Adrenal gland (tissue), 12 donors: Measurements from ENCODE around the gene BRINP2. TPM values are rescaled to one million over a fixed set of nuclear protein-coding genes. Genes with fewer than 3 reads are reported as not detected.

Experiments
- DNase-seq, 7 donors: peaks; one replicate each; pipeline ENCODE4 v3.0.0-alpha.2; 2019 to 2020
- H3K27ac ChIP-seq, 5 donors: fragments of 200-600 bp; sonication (generic) in 4 of 5; 1 replicate in 3 of 5; 2 replicates in 2 of 5; pipeline versions ENCODE4 v1.5.1 to v1.8.0; 2016 to 2020; ENCODE audit warnings: mild to moderate bottlenecking in 1 of 5
- H3K27me3 ChIP-seq: fragments of 200-600 bp; 2 replicates; pipeline ENCODE4 v1.8.0; 2021
- H3K36me3 ChIP-seq, 2 donors: fragments of 200-600 bp; replicated peaks in 1 of 2; 1 replicate in 1 of 2; 2 replicates in 1 of 2; pipeline versions ENCODE4 v1.5.1 to v1.8.0; 2018 to 2022
- H3K4me1 ChIP-seq, 2 donors: fragments of 200-600 bp; replicated peaks in 1 of 2; 1 replicate in 1 of 2; 2 replicates in 1 of 2; pipeline versions ENCODE4 v1.5.1 to v1.8.0; 2018 to 2021
- H3K4me3 ChIP-seq, 4 donors: fragments of 200-600 bp; sonication (generic) in 3 of 4; one replicate each; pipeline ENCODE4 v1.5.1; 2016 to 2018
- H3K9me3 ChIP-seq, 3 donors: fragments of 200-600 bp; sonication (generic) in 1 of 3; replicated peaks in 1 of 3; 1 replicate in 2 of 3; 2 replicates in 1 of 3; pipeline versions ENCODE4 v1.5.1 to v1.8.0; 2016 to 2021
- POLR2A ChIP-seq, 2 donors: fragments of 450-650 bp; IDR thresholded peaks; one replicate each; pipeline ENCODE4 v1.6.1; 2017; ENCODE audit warnings: antibody characterized with exemption in 2 of 2, mild to moderate bottlenecking in 2 of 2, moderate library complexity in 1 of 2
- WGBS, 4 donors: extraction: QIAGEN DNeasy Blood & Tissue Kit in 2 of 4; methylation state at CpG; one replicate each; pipeline versions ENCODE4 v1.1.5 to v1.1.7; 2013 to 2017; 5-methylcytosine and 5-hydroxymethylcytosine counted together
- intact Hi-C, 2 donors: fragments of 100-400 bp; cut with DNase I; formaldehyde crosslinking; loops; one replicate each; pipeline versions ENCODE4 v1.14.1 to v1.15.0; 2022 to 2023
- polyA plus RNA-seq, 3 donors: library from polyadenylated mRNA; stranded (reverse); fragments of 200-250 nt in 2 of 3; fragments of 350-450 nt in 1 of 3; fragmentation: Illumina TruSeq in 1 of 3; extraction: RNeasy Lipid Tissue Mini Kit (QIAGEN cat#74804) in 1 of 3; gene quantifications; one replicate each; pipeline ENCODE4 v1.2.3, GENCODE V29; 2013 to 2014
- total RNA-seq, 9 donors: library from RNA; depleted of rRNA in 4 of 9; stranded (reverse); fragments of >200 nt in 4 of 9; fragments of 120-200 nt in 1 of 9; fragmentation: NEBNext Ultra II Directional in 1 of 9; extraction: Animal tissue kit (Norgen Biotek cat#: 25700) in 1 of 9; gene quantifications; one replicate each; pipeline versions ENCODE4 v1.1.0 to v1.2.4, GENCODE V29; 2013 to 2023
- TF ChIP-seq, protein P1 (sequence below), 6 experiments: fragments of 450-650 bp in 4 of 6; fragments of 200-600 bp in 2 of 6; sonication (generic) in 1 of 6; IDR thresholded peaks; 1 replicate in 5 of 6; 2 replicates in 1 of 6; pipeline versions ENCODE4 v1.5.1 to v1.8.0; 2016 to 2021; ENCODE audit warnings: antibody characterized with exemption in 6 of 6, mild to moderate bottlenecking in 2 of 6, moderate library complexity in 1 of 6
- donor health status: healthy with polysubstance abuse.
- donor health status: Bipolar disorder and iron deficiency.
- donor health status: DM: yes; HTN: yes; CAD: no.
- donor health status: DM: no; HTN: no; CAD: no.
- donor health status: DM: no; HTN: no; CAD: no.
- donor health status: DM: yes; HTN: yes; CAD: no.

BRINP2 gene
- total and polyA plus RNA-seq, 12 donors = 5.6 to 28.2 (median 16.5) TPM

DNA sequence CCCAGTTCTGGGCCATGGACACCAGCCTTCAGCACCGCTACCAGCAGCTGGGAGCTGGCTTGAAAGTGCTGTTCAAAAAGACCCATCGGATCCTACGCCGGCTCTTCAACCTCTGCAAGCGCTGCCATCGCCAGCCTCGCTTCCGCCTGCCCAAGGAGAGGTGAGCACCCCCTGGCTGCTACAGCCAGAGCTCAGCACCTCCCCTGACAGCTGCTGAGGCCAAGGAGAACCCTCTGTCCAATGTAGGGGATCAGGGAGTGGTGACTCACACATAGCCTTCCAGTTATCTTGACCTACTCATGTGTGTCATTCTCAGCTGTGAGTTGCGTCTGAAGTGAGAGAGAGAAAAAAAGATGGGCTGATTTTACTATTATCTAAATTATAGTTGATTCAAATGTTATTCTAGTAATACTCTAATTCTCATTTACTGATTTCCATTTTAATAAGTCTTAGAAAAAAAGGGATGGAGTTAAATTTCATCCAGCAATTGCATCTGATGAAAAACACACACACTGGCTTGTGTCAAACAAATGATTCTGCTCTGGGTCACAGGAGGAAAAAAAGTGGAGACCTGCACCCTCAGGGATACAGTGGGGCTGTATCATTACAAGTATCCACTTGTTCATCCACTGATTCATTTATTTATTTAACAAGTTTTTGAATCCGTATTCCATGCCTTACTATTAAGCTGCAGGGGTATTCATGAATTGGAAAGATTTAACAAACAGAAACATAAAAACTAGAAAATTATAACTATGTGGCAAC, 108.0 kb downstream of the BRINP2 start:
- intact Hi-C loops = no loop called here
- TF ChIP-seq, protein P1, sequence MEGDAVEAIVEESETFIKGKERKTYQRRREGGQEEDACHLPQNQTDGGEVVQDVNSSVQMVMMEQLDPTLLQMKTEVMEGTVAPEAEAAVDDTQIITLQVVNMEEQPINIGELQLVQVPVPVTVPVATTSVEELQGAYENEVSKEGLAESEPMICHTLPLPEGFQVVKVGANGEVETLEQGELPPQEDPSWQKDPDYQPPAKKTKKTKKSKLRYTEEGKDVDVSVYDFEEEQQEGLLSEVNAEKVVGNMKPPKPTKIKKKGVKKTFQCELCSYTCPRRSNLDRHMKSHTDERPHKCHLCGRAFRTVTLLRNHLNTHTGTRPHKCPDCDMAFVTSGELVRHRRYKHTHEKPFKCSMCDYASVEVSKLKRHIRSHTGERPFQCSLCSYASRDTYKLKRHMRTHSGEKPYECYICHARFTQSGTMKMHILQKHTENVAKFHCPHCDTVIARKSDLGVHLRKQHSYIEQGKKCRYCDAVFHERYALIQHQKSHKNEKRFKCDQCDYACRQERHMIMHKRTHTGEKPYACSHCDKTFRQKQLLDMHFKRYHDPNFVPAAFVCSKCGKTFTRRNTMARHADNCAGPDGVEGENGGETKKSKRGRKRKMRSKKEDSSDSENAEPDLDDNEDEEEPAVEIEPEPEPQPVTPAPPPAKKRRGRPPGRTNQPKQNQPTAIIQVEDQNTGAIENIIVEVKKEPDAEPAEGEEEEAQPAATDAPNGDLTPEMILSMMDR (IDR thresholded peaks at IDR 0.05) = peak in 5 of 6 experiments; percentile 24 to 44 (median 30)
- TF ChIP-seq POLR2A (IDR thresholded peaks at IDR 0.05) = no peak
- Histone ChIP-seq H3K27me3 (no peaks in the 10 kb centered on the region), H3K9me3 (no peaks in the 10 kb centered on the region), H3K27ac (no peak overlapping the region), H3K36me3 (no peaks in the 10 kb centered on the region), H3K4me3 (no peak overlapping the region), H3K4me1 (peaks cover 14 to 23% of the 10 kb centered on the region in 2 donors)
- 61 to 75% (median 71%) methylated on average over 2 to 10 of the region's 10 CpGs for WGBS, 4 donors
- DNase-seq = peak; percentile 61 to 88 (median 81)

GRCh38 chr1:177281901-177282300, 111.1 kb downstream of the BRINP2 start:
- DNase-seq = no peak
- Histone ChIP-seq H3K4me3 (no peak overlapping the region), H3K27me3 (no peaks in the 10 kb centered on the region), H3K4me1 (peaks cover 0 to 10% of the 10 kb centered on the region in 2 donors), H3K36me3 (no peaks in the 10 kb centered on the region), H3K27ac (no peak overlapping the region), H3K9me3 (no peaks in the 10 kb centered on the region)
- TF ChIP-seq POLR2A (IDR thresholded peaks at IDR 0.05) = no peak
- TF ChIP-seq, protein P1 (IDR thresholded peaks at IDR 0.05) = no peak
- WGBS, 4 donors = 85 to 89% (median 87%) methylated on average over 5 of the region's 5 CpGs
- intact Hi-C loops = no loop called here

GRCh38 chr1:177282976-177283375, 112.2 kb downstream of the BRINP2 start:
- no peak for DNase-seq
- Histone ChIP-seq H3K36me3 (no peaks in the 10 kb centered on the region), H3K4me3 (no peak overlapping the region), H3K27ac (no peak overlapping the region), H3K9me3 (no peaks in the 10 kb centered on the region), H3K27me3 (no peaks in the 10 kb centered on the region), H3K4me1 (peaks cover 0 to 16% of the 10 kb centered on the region in 2 donors)
- intact Hi-C loops = no loop called here
- TF ChIP-seq POLR2A (IDR thresholded peaks at IDR 0.05) = no peak
- TF ChIP-seq, protein P1 (IDR thresholded peaks at IDR 0.05) = no peak
- 77 to 100% (median 92%) methylated on average over 1 of the region's 1 CpG for whole genome bisulfite sequencing, 4 donors

DNA sequence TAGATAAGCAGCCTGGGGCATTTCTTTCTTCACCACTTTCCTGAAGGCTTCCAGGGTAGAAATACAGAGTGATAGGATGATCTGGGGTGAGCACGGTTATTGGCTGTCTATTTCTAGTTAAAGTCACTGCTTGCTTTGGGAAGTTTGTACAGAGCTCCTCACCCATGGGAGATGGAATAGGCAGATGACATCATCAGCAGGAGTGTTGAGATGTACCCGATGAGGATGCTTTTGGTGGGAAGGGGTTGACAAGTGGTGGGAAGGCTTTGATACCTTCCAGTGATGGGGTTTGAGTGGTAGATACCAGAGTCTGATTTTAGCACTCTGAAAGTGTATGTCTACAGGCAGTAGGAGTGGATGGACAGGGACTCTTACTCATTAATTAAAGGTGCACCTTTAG, 112.6 kb downstream of the BRINP2 start:
- intact Hi-C loops = no loop called here
- no peak overlapping the region for H3K4me3 ChIP-seq
- no peak for TF ChIP-seq POLR2A (IDR thresholded peaks at IDR 0.05)
- TF ChIP-seq, protein P1 (IDR thresholded peaks at IDR 0.05) = no peak
- DNase-seq = no peak
- H3K27me3 ChIP-seq = no peaks in the 10 kb centered on the region
- H3K9me3 ChIP-seq = no peaks in the 10 kb centered on the region
- H3K27ac ChIP-seq = no peak overlapping the region
- peaks cover 0 to 16% of the 10 kb centered on the region in 2 donors for H3K4me1 ChIP-seq
- no peaks in the 10 kb centered on the region for H3K36me3 ChIP-seq
- 89 to 96% (median 91%) methylated on average over 2 of the region's 2 CpGs for WGBS, 4 donors
